Neuronal stem cell (in vitro differentiated cells): ENCODE data around the gene DNAH17.

Source experiments
- DNase-seq: peaks from one replicate; pipeline ENCODE4 v3.0.0-alpha.2; 2013; ENCODE audit warnings: low spot score
- H2AFZ ChIP-seq: one replicate; pipeline ENCODE4 v1.6.1; 2013; ENCODE audit warnings: mild to moderate bottlenecking, low read length, inconsistent platforms
- H2AK5ac ChIP-seq: 2 replicates; pipeline ENCODE4 v1.6.1; 2013; ENCODE audit warnings: low read depth, mild to moderate bottlenecking, inconsistent platforms, low read length, moderate library complexity, mixed read lengths
- H2BK120ac ChIP-seq: 2 replicates; pipeline ENCODE4 v1.6.1; 2013; ENCODE audit warnings: low read depth, mild to moderate bottlenecking, inconsistent platforms, low read length, moderate library complexity, mixed read lengths
- H2BK12ac ChIP-seq: one replicate; pipeline ENCODE4 v1.6.1; 2013; ENCODE audit warnings: low read length, inconsistent platforms
- H2BK15ac ChIP-seq: 2 replicates; pipeline ENCODE4 v1.6.1; 2013; ENCODE audit warnings: mild to moderate bottlenecking, low read length, inconsistent platforms, mixed read lengths
- H2BK5ac ChIP-seq: one replicate; pipeline ENCODE4 v1.6.1; 2013; ENCODE audit warnings: inconsistent platforms, mild to moderate bottlenecking, low read length, moderate library complexity
- H3K14ac ChIP-seq: one replicate; pipeline ENCODE4 v1.6.1; 2013; ENCODE audit warnings: low read length, inconsistent platforms
- H3K18ac ChIP-seq: 2 replicates; pipeline ENCODE4 v1.6.1; 2013; ENCODE audit warnings: low read length, inconsistent platforms
- H3K23ac ChIP-seq: 2 replicates; pipeline ENCODE4 v1.6.1; 2013; ENCODE audit warnings: low read depth, mild to moderate bottlenecking, mixed read lengths, low read length, inconsistent platforms; ENCODE audit not compliant: poor library complexity
- H3K27ac ChIP-seq: replicated peaks from 3 replicates; pipeline ENCODE4 v1.5.1; 2013; ENCODE audit warnings: low read length, inconsistent platforms
- H3K27me3 ChIP-seq, 3 experiments: 2 replicates each; pipeline ENCODE4 v1.6.1; 2013; ENCODE audit warnings: low read length in 3 of 3, mild to moderate bottlenecking in 2 of 3, inconsistent platforms in 1 of 3, low read depth in 1 of 3, mixed read lengths in 1 of 3, moderate library complexity in 1 of 3; ENCODE audit not compliant: control insufficient read depth in 3 of 3, insufficient read depth in 3 of 3
- H3K36me3 ChIP-seq, 2 donors: replicated peaks in 1 of 2; 2 replicates each; pipeline ENCODE4 v1.6.1; 2013; ENCODE audit warnings: low read length in 2 of 2; ENCODE audit not compliant: control insufficient read depth in 2 of 2, insufficient read depth in 2 of 2
- H3K4ac ChIP-seq: 2 replicates; pipeline ENCODE4 v1.6.1; 2013; ENCODE audit warnings: inconsistent platforms, mild to moderate bottlenecking, low read length, moderate library complexity
- H3K4me1 ChIP-seq, 2 donors: 1 replicate in 1 of 2; 2 replicates in 1 of 2; pipeline ENCODE4 v1.6.1; 2013; ENCODE audit warnings: low read length in 2 of 2, low read depth in 1 of 2; ENCODE audit not compliant: control insufficient read depth in 2 of 2, insufficient read depth in 1 of 2
- H3K4me2 ChIP-seq: one replicate; pipeline ENCODE4 v1.6.1; 2013; ENCODE audit warnings: mild to moderate bottlenecking, low read length, inconsistent platforms; ENCODE audit not compliant: insufficient read depth, poor library complexity, severe bottlenecking
- H3K4me3 ChIP-seq, 2 donors: 2 replicates each; pipeline ENCODE4 v1.5.1; 2013; ENCODE audit warnings: low read length in 2 of 2, mild to moderate bottlenecking in 2 of 2, inconsistent platforms in 1 of 2, moderate library complexity in 1 of 2
- H3K79me1 ChIP-seq: one replicate; pipeline ENCODE4 v1.6.1; 2013; ENCODE audit warnings: low read depth, mild to moderate bottlenecking, inconsistent platforms, low read length, moderate library complexity
- H3K9ac ChIP-seq: one replicate; pipeline ENCODE4 v1.6.1; 2013; ENCODE audit warnings: mild to moderate bottlenecking, low read depth, low read length, inconsistent platforms; ENCODE audit not compliant: poor library complexity
- H3K9me3 ChIP-seq, 2 donors: replicated peaks in 1 of 2; 2 replicates each; pipeline versions ENCODE3 to v1.6.1; 2013; ENCODE audit warnings: low read length in 2 of 2, mild to moderate bottlenecking in 2 of 2, inconsistent platforms in 1 of 2, low read depth in 1 of 2, mixed read lengths in 1 of 2, moderate library complexity in 1 of 2; ENCODE audit not compliant: control insufficient read depth in 2 of 2, insufficient read depth in 1 of 2
- H4K8ac ChIP-seq: one replicate; pipeline ENCODE4 v1.6.1; 2013; ENCODE audit warnings: low read depth, mild to moderate bottlenecking, inconsistent platforms, low read length, moderate library complexity
- H4K91ac ChIP-seq: one replicate; pipeline ENCODE4 v1.6.1; 2013; ENCODE audit warnings: low read length, low read depth, mild to moderate bottlenecking, inconsistent platforms; ENCODE audit not compliant: poor library complexity
- WGBS, 2 donors: extraction: QIAGEN DNeasy Blood & Tissue Kit; methylation state at CpG; one replicate each; pipeline ENCODE4 v1.1.7; 2013; ENCODE audit warnings: missing lambda C conversion rate in 2 of 2, mixed read lengths in 1 of 2; ENCODE audit not compliant: insufficient read length in 2 of 2, insufficient replicate concordance in 1 of 2; ENCODE audit errors: extremely low coverage in 2 of 2; 5-methylcytosine and 5-hydroxymethylcytosine counted together

DNAH17 gene

GRCh38 chr17:78485290-78486168 is 91.7 kb downstream of the DNAH17 start:
- H2AFZ ChIP-seq = no peak overlapping the region
- no peak overlapping the region for H3K27ac ChIP-seq
- peak overlapping the region; percentile 64 for H3K14ac ChIP-seq
- H4K91ac ChIP-seq = no peak overlapping the region
- no CpG with 5 or more reads among the region's 32 CpGs for WGBS, 2 donors
- peak overlapping the region; percentile 85 for H2BK5ac ChIP-seq
- H3K4me1 ChIP-seq = peaks cover 0 to 8% of the 10 kb centered on the region in 2 donors
- no peaks in the 10 kb centered on the region for H3K36me3 ChIP-seq
- peak overlapping the region; percentile 56 for H4K8ac ChIP-seq
- H3K9ac ChIP-seq = peak overlapping the region; percentile 50
- H2BK12ac ChIP-seq = peak overlapping the region; percentile 30
- H3K9me3 ChIP-seq = no peaks in the 10 kb centered on the region
- no peak overlapping the region for H2BK120ac ChIP-seq
- peak overlapping the region in 1 of 2 donors; percentile 75 for H3K4me3 ChIP-seq
- H2AK5ac ChIP-seq = peak overlapping the region; percentile 87
- H3K4ac ChIP-seq = peak overlapping the region; percentile 55
- peak overlapping the region; percentile 87 for H3K23ac ChIP-seq
- peaks cover 2 to 75% (median 9%) of the 10 kb centered on the region in 3 experiments for H3K27me3 ChIP-seq
- H3K18ac ChIP-seq = peak overlapping the region; percentile 92
- peaks cover 1% of the 10 kb centered on the region for H3K79me1 ChIP-seq
- H2BK15ac ChIP-seq = peak overlapping the region; percentile 98
- DNase-seq = no peak
- peak overlapping the region; percentile 88 for H3K4me2 ChIP-seq

DNA sequence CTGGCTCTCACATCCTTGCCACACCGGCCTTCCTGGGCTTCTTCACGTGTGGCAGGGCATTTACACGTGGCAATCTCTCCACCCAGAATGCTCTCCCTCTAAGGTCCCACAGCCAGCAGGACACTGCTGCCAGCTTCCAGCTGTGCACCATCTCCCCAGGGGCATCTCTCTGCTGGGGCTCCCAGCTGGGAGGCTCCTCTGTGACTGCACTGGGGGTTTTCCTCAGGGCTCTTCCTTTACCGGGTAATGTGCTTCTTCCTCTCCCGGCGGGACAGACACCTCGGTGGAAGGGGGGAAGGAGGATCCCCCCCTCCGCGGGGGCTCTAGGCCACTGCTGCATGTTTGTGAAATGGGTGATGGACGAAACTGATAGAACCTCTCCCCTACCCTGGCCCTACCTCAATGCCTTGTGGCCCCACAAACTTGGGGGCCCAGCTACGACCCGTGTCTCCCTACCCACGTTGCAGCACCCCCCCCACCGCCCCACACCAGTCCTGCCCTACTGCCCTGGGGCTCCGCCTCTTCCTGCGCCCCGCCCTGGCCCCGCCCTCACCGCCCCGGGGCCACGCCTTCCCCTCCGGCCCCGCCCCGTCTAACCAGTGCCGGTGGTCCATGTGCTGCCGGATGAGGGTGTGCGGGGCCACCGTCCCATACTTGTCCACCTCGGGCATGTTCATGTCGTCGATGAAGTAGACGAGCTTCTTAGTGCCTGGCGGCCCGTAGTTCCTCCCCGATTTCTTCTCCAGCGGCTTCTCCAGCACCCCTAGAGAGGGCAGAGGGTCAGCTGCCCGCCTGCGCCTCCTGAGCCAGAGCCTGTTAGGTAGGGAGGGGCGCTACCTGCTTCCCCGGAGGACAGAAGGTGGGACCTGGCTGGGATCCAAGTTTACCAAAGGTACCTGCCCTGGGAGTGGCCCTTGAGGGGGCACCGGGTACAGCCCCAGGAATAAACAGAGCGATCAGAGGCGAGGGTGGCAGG is 92.6 kb downstream of the DNAH17 start:
- Histone ChIP-seq H2AK5ac (peak overlapping the region; percentile 93), H4K91ac (no peak overlapping the region), H3K27ac (no peak overlapping the region), H2BK15ac (peak overlapping the region; percentile 98), H3K4me2 (peak overlapping the region; percentile 88), H3K4me3 (peak overlapping the region in 1 of 2 donors; percentile 75), H3K9me3 (no peaks in the 10 kb centered on the region), H2BK5ac (peak overlapping the region; percentile 85), H3K4ac (no peak overlapping the region), H3K9ac (no peak overlapping the region), H3K18ac (peak overlapping the region; percentile 92), H3K4me1 (peaks cover 0 to 8% of the 10 kb centered on the region in 2 donors), H2BK12ac (peak overlapping the region; percentile 69), H2BK120ac (peak overlapping the region; percentile 63), H3K79me1 (peaks cover 1% of the 10 kb centered on the region), H3K23ac (peak overlapping the region; percentile 87), H3K36me3 (no peaks in the 10 kb centered on the region), H3K14ac (peak overlapping the region; percentile 64), H4K8ac (peak overlapping the region; percentile 32), H3K27me3 (peaks cover 2 to 68% (median 9%) of the 10 kb centered on the region in 3 experiments), H2AFZ (peak overlapping the region; percentile 40)
- DNase-seq = peak; percentile 51
- WGBS, 2 donors = no CpG with 5 or more reads among the region's 43 CpGs

DNA sequence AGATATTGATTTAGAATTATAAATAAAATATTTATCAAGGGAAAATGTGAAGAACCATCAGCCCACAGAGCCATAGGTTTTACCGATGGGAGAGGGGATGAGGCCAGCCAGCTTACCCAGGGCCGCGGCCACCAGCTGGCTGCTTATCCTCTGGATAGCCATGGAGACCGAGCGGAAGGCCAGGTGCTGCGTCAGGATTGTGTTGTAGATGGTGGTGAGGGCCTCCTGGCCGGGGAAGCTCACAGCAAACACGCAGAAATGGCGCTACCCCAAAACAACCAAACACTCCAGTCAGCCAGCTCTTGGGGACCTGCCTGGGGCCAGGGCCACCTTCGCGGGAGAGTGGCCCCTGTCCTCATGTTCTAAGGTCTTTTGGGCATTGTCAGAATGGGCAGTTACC is 97.8 kb downstream of the DNAH17 start:
- DNase-seq = no peak
- H3K14ac ChIP-seq = no peak overlapping the region
- peaks cover 0 to 30% (median 2%) of the 10 kb centered on the region in 3 experiments for H3K27me3 ChIP-seq
- H3K18ac ChIP-seq = no peak overlapping the region
- no CpG with 5 or more reads among the region's 11 CpGs for WGBS, 2 donors
- no peaks in the 10 kb centered on the region for H3K36me3 ChIP-seq
- H2BK5ac ChIP-seq = no peak overlapping the region
- H3K23ac ChIP-seq = no peak overlapping the region
- no peak overlapping the region for H2BK120ac ChIP-seq
- H3K27ac ChIP-seq = no peak overlapping the region
- no peaks in the 10 kb centered on the region for H3K79me1 ChIP-seq
- H4K91ac ChIP-seq = no peak overlapping the region
- no peak overlapping the region for H2BK12ac ChIP-seq
- no peak overlapping the region for H3K9ac ChIP-seq
- peaks cover 0 to 2% of the 10 kb centered on the region in 2 donors for H3K4me1 ChIP-seq
- H3K9me3 ChIP-seq = peaks cover 0 to 6% of the 10 kb centered on the region in 2 donors
- no peak overlapping the region for H2AK5ac ChIP-seq
- H3K4me2 ChIP-seq = no peak overlapping the region
- no peak overlapping the region for H4K8ac ChIP-seq
- no peak overlapping the region for H2AFZ ChIP-seq
- no peak overlapping the region for H3K4ac ChIP-seq
- H2BK15ac ChIP-seq = no peak overlapping the region
- peak overlapping the region in 1 of 2 donors; percentile 35 for H3K4me3 ChIP-seq
